GM21576 (cell line): ENCODE data around the gene RFC5.
"Not testable (repeated sequence)": the region's sequence is repeated elsewhere in the genome, so short reads cannot be mapped to it uniquely, and the experiment has no call there.

ENCODE experiments used
- ATAC-seq: cut with Tn5 transposase; IDR thresholded peaks from one replicate; pipeline ENCODE4 v1.9.1; 2021; ENCODE audit warnings: mild to moderate bottlenecking, moderate library complexity; ENCODE audit not compliant: unreplicated experiment

RFC5 gene

DNA sequence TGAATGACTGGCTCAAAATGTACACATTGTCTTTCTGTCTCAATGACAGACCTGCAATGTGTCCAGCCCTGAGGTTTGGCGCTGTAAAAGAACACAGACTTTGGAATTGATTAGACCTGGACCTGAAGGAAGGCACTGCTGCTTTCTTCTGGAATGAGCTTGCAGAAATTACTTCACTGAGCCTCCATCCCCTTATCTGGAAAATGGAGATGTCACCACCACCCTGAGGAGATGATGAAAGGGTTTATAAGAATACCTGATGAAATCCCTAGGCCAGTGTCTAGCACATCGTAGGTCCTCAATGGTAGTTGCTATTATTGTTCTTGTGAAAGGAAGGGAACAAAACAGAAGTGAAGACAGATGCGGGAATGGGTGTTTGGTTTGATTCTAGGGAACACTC is 54.1 kb downstream of the RFC5 start:
- ATAC-seq: no peak

DNA sequence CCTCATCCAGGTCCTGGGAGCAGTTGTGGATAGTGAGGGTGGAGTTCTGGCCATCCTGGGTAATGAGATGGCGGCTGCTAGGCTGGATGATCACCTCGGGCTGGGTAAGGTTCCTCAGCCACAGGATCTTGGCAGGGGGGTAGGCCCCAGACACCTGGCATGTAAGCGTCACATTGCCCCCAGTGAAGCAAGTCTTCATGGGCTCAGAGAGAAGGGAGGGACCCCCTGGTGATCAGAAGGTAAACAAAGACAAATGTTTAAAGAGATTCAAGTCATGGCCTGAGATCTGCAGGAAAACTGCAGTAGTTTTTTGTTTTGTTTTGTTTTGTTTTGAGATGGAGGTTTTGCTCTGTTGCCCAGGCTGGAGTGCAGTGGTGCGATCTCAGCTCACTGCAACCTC is 57.3 kb downstream of the RFC5 start:
- ATAC-seq: no peak

- ATAC-seq: not testable (repeated sequence)
Measured at GRCh38 chr12:118081521-118081920, 65.0 kb downstream of the RFC5 start.
